K562 (cell line): ENCODE data around the gene ETS1. TPM values are rescaled to one million over a fixed set of nuclear protein-coding genes. Genes with fewer than 3 reads are reported as not detected.

Source experiments
- ATAC-seq: fragments of 200-7000 bp; cut with Tn5 transposase; 3 replicates; pipeline ENCODE4 v1.9.1; 2020; ENCODE audit warnings: moderate library complexity
- BruUV-seq: library from RNA; stranded (reverse); fragments of 400-500 nt; replicated peaks from 2 replicates; lab custom pipeline; 2021; lab: Mats Ljungman, UMichigan
- CTCF ChIA-PET: fragments of 300-600 bp; formaldehyde crosslinking; extraction: SDS; loops from one replicate; lab custom pipeline; 2021; ENCODE audit warnings: low intra/inter-chr PET ratio; lab: Yijun Ruan, JAX
- POLR2A ChIA-PET: fragments of 300-600, 350-650 bp; sonication (Branson Sonifier 250); formaldehyde crosslinking; extraction: SDS; loops from one replicate; lab custom pipeline; 2021; ENCODE audit warnings: antibody characterized with exemption, inconsistent platforms; lab: Yijun Ruan, JAX
- DNase-seq, 4 experiments: peaks; one replicate each; pipeline versions ENCODE4 v3.0.0 to v3.0.0-alpha.2; 2011 to 2018; ENCODE audit warnings: low spot score in 3 of 4, mixed read lengths in 3 of 4; ENCODE audit errors: extremely low read depth in 1 of 4
- FAIRE-seq: peaks from 2 replicates; lab custom pipeline; 2011; peaks lifted over from hg19 to GRCh38; lab: Jason Lieb, UNC
- H2AFZ ChIP-seq: 2 replicates; pipeline ENCODE4 v1.6.0; 2011; ENCODE audit warnings: low read depth, low read length, control low read depth, inconsistent platforms
- H3K27ac ChIP-seq: fragments of 200-600 bp; 3 replicates; pipeline ENCODE4 v1.8.0; 2011; ENCODE audit warnings: low read depth, mild to moderate bottlenecking, control low read depth, inconsistent platforms, low read length, moderate library complexity, mixed read lengths; ENCODE audit errors: extremely low read depth
- H3K27me3 ChIP-seq, 2 experiments: fragments of 300-600 bp in 1 of 2; 2 replicates in 1 of 2; 3 replicates in 1 of 2; pipeline versions ENCODE4 v1.6.0 to v1.8.0; 2011; ENCODE audit warnings: inconsistent platforms in 2 of 2, low read length in 2 of 2, mild to moderate bottlenecking in 1 of 2, mixed read lengths in 1 of 2, moderate library complexity in 1 of 2; ENCODE audit not compliant: control insufficient read depth in 2 of 2, insufficient read depth in 2 of 2
- H3K36me3 ChIP-seq: fragments of 300-600 bp; 3 replicates; pipeline ENCODE4 v1.8.0; 2011; ENCODE audit warnings: mild to moderate bottlenecking, low read length, inconsistent platforms; ENCODE audit not compliant: control insufficient read depth, insufficient read depth
- H3K4me1 ChIP-seq, 2 experiments: fragments of 200-600 bp in 1 of 2; replicated peaks in 1 of 2; 2 replicates in 1 of 2; 3 replicates in 1 of 2; pipeline versions ENCODE4 v1.5.1 to v1.8.0; 2011; ENCODE audit warnings: inconsistent platforms in 2 of 2, low read length in 2 of 2, mild to moderate bottlenecking in 1 of 2, mixed read lengths in 1 of 2, moderate library complexity in 1 of 2; ENCODE audit not compliant: control insufficient read depth in 2 of 2, insufficient read depth in 2 of 2
- H3K4me2 ChIP-seq: 2 replicates; pipeline ENCODE4 v1.6.1; 2011; ENCODE audit warnings: low read length, control low read depth, inconsistent platforms, mixed read lengths; ENCODE audit not compliant: insufficient read depth
- H3K4me3 ChIP-seq: fragments of 200-600 bp; sonication (generic), shearing (Covaris generic); 2 replicates; pipeline ENCODE4 v1.5.1; 2016; ENCODE audit warnings: control low read depth, inconsistent platforms
- H3K79me2 ChIP-seq: fragments of 200-600 bp; 3 replicates; pipeline ENCODE4 v1.8.0; 2011; ENCODE audit warnings: low read length, inconsistent platforms; ENCODE audit not compliant: control insufficient read depth, insufficient read depth
- H3K9ac ChIP-seq, 2 experiments: 2 replicates each; pipeline versions ENCODE4 v1.6.0 to v1.6.1; 2011; ENCODE audit warnings: low read depth in 2 of 2, low read length in 2 of 2, control low read depth in 1 of 2, inconsistent platforms in 1 of 2, mild to moderate bottlenecking in 1 of 2, mixed read lengths in 1 of 2; ENCODE audit not compliant: insufficient read depth in 1 of 2
- H3K9me1 ChIP-seq: one replicate; pipeline ENCODE4 v1.6.0; 2011; ENCODE audit warnings: inconsistent platforms, mild to moderate bottlenecking, low read length, moderate library complexity; ENCODE audit not compliant: control insufficient read depth, insufficient read depth
- H3K9me3 ChIP-seq: replicated peaks from 2 replicates; pipeline ENCODE4 v1.5.1; 2011; ENCODE audit warnings: low read depth, low read length, inconsistent platforms; ENCODE audit not compliant: control insufficient read depth, insufficient read depth
- H4K20me1 ChIP-seq: replicated peaks from 2 replicates; pipeline ENCODE4 v1.6.1; 2011; ENCODE audit warnings: low read length, inconsistent platforms, mixed read lengths; ENCODE audit not compliant: control insufficient read depth, insufficient read depth
- BCOR ChIP-seq: fragments of 450-650 bp; IDR thresholded peaks from 2 replicates; pipeline ENCODE4 v1.6.1; 2016
- EP300 ChIP-seq: IDR thresholded peaks from 2 replicates; pipeline ENCODE4 v1.6.1; 2012; ENCODE audit warnings: low read length, improper control_type of control experiment
- MTA3 ChIP-seq: fragments of 450-650 bp; formaldehyde crosslinking; IDR thresholded peaks from 2 replicates; pipeline ENCODE4 v1.6.1; 2017; ENCODE audit warnings: mild to moderate bottlenecking, borderline replicate concordance
- PHF8 ChIP-seq: fragments of 200-600 bp; sonication (generic); IDR thresholded peaks from 2 replicates; pipeline ENCODE4 v1.6.1; 2012; ENCODE audit warnings: mixed run types, mild to moderate bottlenecking, inconsistent platforms, low read length, moderate library complexity, borderline replicate concordance
- PPARD ChIP-seq: fragments of 250-450 bp; sonication (Bioruptor Pico); IDR thresholded peaks from 2 replicates; pipeline ENCODE4 v1.8.0; 2022; ENCODE audit warnings: inconsistent platforms, mild to moderate bottlenecking, moderate library complexity
- RBM25 ChIP-seq: fragments of 200-400 bp; formaldehyde crosslinking; IDR thresholded peaks from 2 replicates; pipeline ENCODE4 v1.6.1; 2018; ENCODE audit warnings: low read length, low read depth, moderate library complexity; ENCODE audit not compliant: severe bottlenecking
- SMARCA5 ChIP-seq: fragments of 450-650 bp; IDR thresholded peaks from 2 replicates; pipeline ENCODE4 v1.6.1; 2016
- TAF7 ChIP-seq: fragments of 450-650 bp; IDR thresholded peaks from 2 replicates; pipeline ENCODE4 v1.6.1; 2016; ENCODE audit warnings: missing genetic modification characterization, missing compliant biosample characterization
- ZBTB17 ChIP-seq: fragments of 450-650 bp; formaldehyde crosslinking; IDR thresholded peaks from 2 replicates; pipeline ENCODE4 v1.4.0; 2020; ENCODE audit warnings: mild to moderate bottlenecking
- ZKSCAN8 ChIP-seq: fragments of 200-800 bp; sonication (Bioruptor generic); IDR thresholded peaks from 2 replicates; pipeline ENCODE4 v1.6.1; 2016; ENCODE audit warnings: missing genetic modification characterization, missing compliant biosample characterization
- ZNF347 ChIP-seq: fragments of 450-650 bp; formaldehyde crosslinking; IDR thresholded peaks from 2 replicates; pipeline ENCODE4 v1.4.0; 2020; ENCODE audit warnings: low read depth, mild to moderate bottlenecking, moderate library complexity
- ZNF696 ChIP-seq: fragments of 250-450 bp; sonication (Bioruptor Pico); conservative IDR thresholded peaks from 2 replicates; pipeline ENCODE4 v1.4.0; 2020; ENCODE audit warnings: mild to moderate bottlenecking, moderate library complexity
- WGBS: fragments of 100-300 bp; shearing (Covaris generic); methylation state at CpG from one replicate; pipeline ENCODE4 v1.1.6; 2016; ENCODE audit warnings: low coverage, mixed read lengths; ENCODE audit not compliant: insufficient coverage; ENCODE audit errors: missing lambda C conversion rate; 5-methylcytosine and 5-hydroxymethylcytosine counted together
- in situ Hi-C: fragments of 300-500 bp; cut with MboI; formaldehyde crosslinking; loops from 4 replicates; pipeline ENCODE4 v1.15.0; 2018; ENCODE audit warnings: inconsistent platforms, mixed read lengths
- intact Hi-C: fragments of 100-400 bp; cut with micrococcal nuclease; formaldehyde crosslinking; loops from 2 replicates; pipeline ENCODE4 v1.14.2; 2022
- polyA plus RNA-seq, 8 experiments: library from polyadenylated mRNA; depleted of rRNA in 4 of 8; stranded (reverse) in 5 of 8; unstranded in 3 of 8; fragments of >200 nt; fragmentation: Nextera tagmentation in 2 of 8; fragmentation: Illumina TruSeq in 1 of 8; extraction: Ambion mirVana in 2 of 8; extraction: Trizol in 1 of 8; gene quantifications; 2 replicates each; pipeline versions ENCODE4 v1.2.1 to v1.2.3, GENCODE V29; 2011 to 2014; ENCODE audit warnings: inconsistent platforms in 1 of 8, missing spikeins in 1 of 8
- total RNA-seq, 7 experiments: library from RNA; depleted of rRNA in 6 of 7; stranded (reverse); fragments of >200 nt in 6 of 7; fragmentation: Illumina TruSeq in 2 of 7; extraction: Trizol in 2 of 7; gene quantifications; 2 replicates each; pipeline versions ENCODE4 v1.2.1 to v1.2.3, GENCODE V29; 2011 to 2021; ENCODE audit warnings: low replicate concordance in 1 of 7
- TF ChIP-seq, protein P1 (sequence below): fragments of 450-650 bp; formaldehyde crosslinking; IDR thresholded peaks from 2 replicates; pipeline ENCODE4 v1.4.0; 2022; ENCODE audit warnings: mild to moderate bottlenecking, moderate library complexity
- TF ChIP-seq, protein P2 (sequence below): fragments of 250-450 bp; sonication (Bioruptor Pico); IDR thresholded peaks from 2 replicates; pipeline ENCODE4 v1.8.0; 2022; ENCODE audit warnings: moderate library complexity, mild to moderate bottlenecking, inconsistent platforms
- TF ChIP-seq, protein P3 (sequence below): fragments of 250-450 bp; sonication (Bioruptor Pico); IDR thresholded peaks from 2 replicates; pipeline ENCODE4 v1.5.1; 2021; ENCODE audit warnings: mild to moderate bottlenecking
- TF ChIP-seq, protein P4 (sequence below): fragments of 450-650 bp; formaldehyde crosslinking; IDR thresholded peaks from 2 replicates; pipeline ENCODE4 v1.4.0; 2022; ENCODE audit warnings: missing genetic modification characterization
- TF ChIP-seq, protein P5 (sequence below): fragments of 250-450 bp; sonication (Bioruptor Pico); IDR thresholded peaks from 2 replicates; pipeline ENCODE4 v1.6.1; 2021; ENCODE audit warnings: mild to moderate bottlenecking

Gene ETS1
- total and polyA plus RNA-seq, 9 of the 15 experiments (the other 6 are each of a cell fraction or from before 2014, with no cell fraction given), result 0.04 to 1.4 (median 0.23) TPM

DNA sequence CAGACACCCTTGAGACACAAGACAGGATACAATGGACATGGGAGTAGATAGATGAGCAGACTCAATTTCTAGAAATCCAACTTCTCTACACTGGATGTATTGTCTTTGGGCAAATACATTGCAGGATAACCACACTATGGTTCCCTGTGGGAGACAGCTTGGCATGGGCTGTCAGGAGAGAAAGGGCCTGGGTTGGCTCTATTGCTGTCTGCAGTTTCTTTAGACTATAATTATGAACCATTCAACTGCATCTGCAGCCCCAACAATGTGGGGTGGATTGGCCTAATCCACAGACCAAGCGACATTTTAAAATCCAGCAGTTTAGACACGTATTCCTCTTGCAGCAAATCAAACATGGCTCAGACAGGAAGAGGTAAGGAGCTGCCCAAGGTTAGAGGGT, 60.3 kb downstream of the ETS1 start (continued):
- no peak for TF ChIP-seq ZNF347 (CRISPR knock-in tag)
- TF ChIP-seq PPARD (CRISPR knock-in tag), result no peak
- TF ChIP-seq SMARCA5, result no peak
- TF ChIP-seq, all 486 proteins: peak for 0

DNA sequence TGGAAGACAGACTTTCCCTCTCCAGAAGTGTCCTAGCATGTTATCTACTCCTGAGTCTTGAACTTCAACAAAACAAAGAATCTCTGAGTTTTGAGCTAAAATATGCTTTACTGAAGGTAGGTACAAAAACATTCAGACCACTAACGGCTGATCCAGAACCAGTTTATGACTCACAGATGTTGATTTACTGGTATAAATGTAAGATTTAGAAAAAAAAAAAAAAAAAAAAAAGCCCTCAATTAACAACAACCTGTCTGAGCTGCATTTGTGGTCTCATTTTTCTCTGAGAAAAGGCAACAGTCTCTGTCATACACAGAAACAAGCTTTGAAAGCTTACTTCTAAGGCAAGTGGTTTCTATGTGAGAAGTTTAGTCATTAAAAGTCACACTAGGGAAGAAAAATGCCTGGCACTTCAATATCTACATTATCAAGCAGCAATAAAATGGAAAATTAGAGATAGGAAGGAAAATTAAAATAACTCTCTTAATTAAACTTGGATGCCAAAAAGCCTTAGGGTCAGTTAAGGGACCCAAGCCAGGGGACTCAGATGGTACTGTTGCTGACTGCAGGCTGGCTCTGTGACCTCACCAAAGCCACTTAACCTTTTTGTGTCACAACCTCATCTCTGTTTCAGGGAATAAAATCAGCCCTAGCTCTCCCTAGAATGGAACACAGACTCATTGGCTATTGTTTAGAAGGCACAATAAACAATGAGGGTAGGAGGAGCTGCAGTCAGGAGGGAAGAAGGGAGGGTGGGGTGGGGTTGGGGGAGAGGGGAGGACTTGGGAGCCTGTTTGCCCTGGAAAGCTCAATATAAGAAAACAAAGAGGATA, 61.7 kb downstream of the ETS1 start:
- Histone ChIP-seq H3K9ac (no peak overlapping the region), H3K27me3 (no peaks in the 10 kb centered on the region; a peak in 1 of 5 replicates), H3K9me1 (no peaks in the 10 kb centered on the region), H3K4me2 (no peak overlapping the region), H3K27ac (no peak overlapping the region), H3K79me2 (no peaks in the 10 kb centered on the region), H3K4me1 (peaks cover 5 to 12% of the 10 kb centered on the region in 2 experiments; a peak in 4 of 5 replicates), H3K36me3 (no peaks in the 10 kb centered on the region), H3K9me3 (no peaks in the 10 kb centered on the region), H3K4me3 (no peak overlapping the region), H4K20me1 (no peaks in the 10 kb centered on the region), H2AFZ (no peak overlapping the region)
- POLR2A ChIA-PET, result no interaction called here
- CTCF ChIA-PET, result no interaction called here
- intact Hi-C loops (no loop called here), in situ Hi-C loops (no loop called here)
- no TSS peak for BruUV-seq
- WGBS, result 0% methylated on average over 1 of the region's 1 CpG
- DNase-seq (no peak), FAIRE-seq (no peak), ATAC-seq (no peak)
- TF ChIP-seq ZBTB17 (CRISPR knock-in tag) (no peak), MTA3 (no peak), RBM25 (no peak), ZNF696 (no peak), BCOR (no peak), TAF7 (no peak), PHF8 (no peak), ZKSCAN8 (CRISPR knock-in tag) (no peak), EP300 (no peak)
- TF ChIP-seq, protein P1, sequence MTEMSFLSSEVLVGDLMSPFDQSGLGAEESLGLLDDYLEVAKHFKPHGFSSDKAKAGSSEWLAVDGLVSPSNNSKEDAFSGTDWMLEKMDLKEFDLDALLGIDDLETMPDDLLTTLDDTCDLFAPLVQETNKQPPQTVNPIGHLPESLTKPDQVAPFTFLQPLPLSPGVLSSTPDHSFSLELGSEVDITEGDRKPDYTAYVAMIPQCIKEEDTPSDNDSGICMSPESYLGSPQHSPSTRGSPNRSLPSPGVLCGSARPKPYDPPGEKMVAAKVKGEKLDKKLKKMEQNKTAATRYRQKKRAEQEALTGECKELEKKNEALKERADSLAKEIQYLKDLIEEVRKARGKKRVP, result no peak
- TF ChIP-seq, protein P2, sequence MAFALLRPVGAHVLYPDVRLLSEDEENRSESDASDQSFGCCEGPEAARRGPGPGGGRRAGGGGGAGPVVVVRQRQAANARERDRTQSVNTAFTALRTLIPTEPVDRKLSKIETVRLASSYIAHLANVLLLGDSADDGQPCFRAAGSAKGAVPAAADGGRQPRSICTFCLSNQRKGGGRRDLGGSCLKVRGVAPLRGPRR (CRISPR knock-in tag), result no peak
- TF ChIP-seq, protein P3, sequence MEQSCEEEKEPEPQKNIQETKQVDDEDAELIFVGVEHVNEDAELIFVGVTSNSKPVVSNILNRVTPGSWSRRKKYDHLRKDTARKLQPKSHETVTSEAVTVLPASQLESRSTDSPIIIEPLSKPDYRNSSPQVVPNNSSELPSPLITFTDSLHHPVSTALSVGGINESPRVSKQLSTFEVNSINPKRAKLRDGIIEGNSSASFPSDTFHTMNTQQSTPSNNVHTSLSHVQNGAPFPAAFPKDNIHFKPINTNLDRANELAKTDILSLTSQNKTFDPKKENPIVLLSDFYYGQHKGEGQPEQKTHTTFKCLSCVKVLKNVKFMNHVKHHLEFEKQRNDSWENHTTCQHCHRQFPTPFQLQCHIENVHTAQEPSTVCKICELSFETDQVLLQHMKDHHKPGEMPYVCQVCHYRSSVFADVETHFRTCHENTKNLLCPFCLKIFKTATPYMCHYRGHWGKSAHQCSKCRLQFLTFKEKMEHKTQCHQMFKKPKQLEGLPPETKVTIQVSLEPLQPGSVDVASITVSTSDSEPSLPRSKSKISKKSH, result no peak
- TF ChIP-seq, protein P4, sequence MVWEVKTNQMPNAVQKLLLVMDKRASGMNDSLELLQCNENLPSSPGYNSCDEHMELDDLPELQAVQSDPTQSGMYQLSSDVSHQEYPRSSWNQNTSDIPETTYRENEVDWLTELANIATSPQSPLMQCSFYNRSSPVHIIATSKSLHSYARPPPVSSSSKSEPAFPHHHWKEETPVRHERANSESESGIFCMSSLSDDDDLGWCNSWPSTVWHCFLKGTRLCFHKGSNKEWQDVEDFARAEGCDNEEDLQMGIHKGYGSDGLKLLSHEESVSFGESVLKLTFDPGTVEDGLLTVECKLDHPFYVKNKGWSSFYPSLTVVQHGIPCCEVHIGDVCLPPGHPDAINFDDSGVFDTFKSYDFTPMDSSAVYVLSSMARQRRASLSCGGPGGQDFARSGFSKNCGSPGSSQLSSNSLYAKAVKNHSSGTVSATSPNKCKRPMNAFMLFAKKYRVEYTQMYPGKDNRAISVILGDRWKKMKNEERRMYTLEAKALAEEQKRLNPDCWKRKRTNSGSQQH (CRISPR knock-in tag), result no peak
- TF ChIP-seq, protein P5, sequence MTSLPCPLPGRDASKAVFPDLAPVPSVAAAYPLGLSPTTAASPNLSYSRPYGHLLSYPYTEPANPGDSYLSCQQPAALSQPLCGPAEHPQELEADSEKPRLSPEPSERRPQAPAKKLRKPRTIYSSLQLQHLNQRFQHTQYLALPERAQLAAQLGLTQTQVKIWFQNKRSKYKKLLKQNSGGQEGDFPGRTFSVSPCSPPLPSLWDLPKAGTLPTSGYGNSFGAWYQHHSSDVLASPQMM (CRISPR knock-in tag), result no peak
